GM20000 (cell line): ENCODE results near the gene DBNDD1.

Experiments used
- DNase-seq: peaks from one replicate; pipeline ENCODE4 v3.0.0; 2012; ENCODE audit warnings: low spot score
- CTCF ChIP-seq: IDR thresholded peaks from 2 replicates; pipeline ENCODE4 v1.5.1; 2012; ENCODE audit warnings: mild to moderate bottlenecking, control low read depth; ENCODE audit errors: extremely low read depth, missing control alignments

DBNDD1 gene

DNA sequence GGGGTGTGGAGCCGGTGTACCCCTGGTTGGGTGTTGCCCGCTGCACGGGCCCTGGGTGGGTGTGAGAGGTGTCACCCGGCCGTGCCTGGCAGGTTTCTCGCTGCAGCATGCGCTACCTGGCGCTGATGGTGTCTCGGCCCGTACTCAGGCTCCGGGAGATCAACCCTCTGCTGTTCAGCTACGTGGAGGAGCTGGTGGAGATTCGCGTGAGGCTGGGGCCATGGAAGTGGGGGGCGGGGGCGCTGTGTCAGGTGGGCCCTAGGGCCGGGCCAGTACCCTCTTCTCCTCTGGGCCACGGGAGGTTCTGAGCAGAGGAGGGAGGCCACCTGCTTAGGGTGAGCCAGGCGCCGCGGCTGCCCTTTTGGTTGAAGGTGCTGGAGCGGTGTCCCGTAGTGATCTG is 57.3 kb downstream of the DBNDD1 start:
- DNase-seq: no peak
- no peak for TF ChIP-seq CTCF

GRCh38 chr16:89960966-89961365 is 58.3 kb downstream of the DBNDD1 start:
- DNase-seq: no peak
- TF ChIP-seq CTCF: no peak

GRCh38 chr16:89958596-89958995 is 60.7 kb downstream of the DBNDD1 start:
- TF ChIP-seq CTCF: no peak

GRCh38 chr16:89958068-89958467 is 61.2 kb downstream of the DBNDD1 start:
- no peak for DNase-seq
- TF ChIP-seq CTCF: no peak

More at GRCh38 chr16:89958596-89958995, 60.7 kb downstream of the DBNDD1 start:
- DNase-seq: no peak

DNA sequence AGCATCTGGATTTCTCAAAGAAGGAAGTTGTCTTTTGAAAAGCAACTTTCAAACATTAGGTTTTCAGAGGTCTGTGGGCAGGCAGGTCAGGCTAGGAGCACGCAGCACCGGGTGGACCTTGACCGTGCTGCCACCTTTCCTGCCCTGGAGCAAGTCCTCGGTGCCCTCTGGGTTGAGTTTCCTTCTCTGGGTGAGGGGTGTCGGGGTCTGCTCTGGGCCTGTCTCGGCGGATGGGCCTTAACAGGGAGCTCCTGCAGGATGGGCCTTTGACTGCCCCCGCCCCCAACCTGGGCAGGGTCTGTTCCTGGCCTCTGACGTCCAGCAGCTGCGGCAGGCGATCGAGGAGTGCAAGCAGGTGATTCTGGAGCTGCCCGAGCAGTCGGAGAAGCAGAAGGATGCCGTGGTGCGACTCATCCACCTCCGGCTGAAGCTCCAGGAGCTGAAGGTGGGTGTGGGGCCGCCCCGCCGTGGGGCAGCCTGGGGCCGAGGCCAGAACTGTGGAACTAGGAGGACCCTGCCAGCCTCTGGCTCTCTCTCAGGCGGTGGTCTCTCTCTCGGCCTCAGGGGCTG is 62.0 kb downstream of the DBNDD1 start:
- DNase-seq: no peak
- no peak for TF ChIP-seq CTCF

DNA sequence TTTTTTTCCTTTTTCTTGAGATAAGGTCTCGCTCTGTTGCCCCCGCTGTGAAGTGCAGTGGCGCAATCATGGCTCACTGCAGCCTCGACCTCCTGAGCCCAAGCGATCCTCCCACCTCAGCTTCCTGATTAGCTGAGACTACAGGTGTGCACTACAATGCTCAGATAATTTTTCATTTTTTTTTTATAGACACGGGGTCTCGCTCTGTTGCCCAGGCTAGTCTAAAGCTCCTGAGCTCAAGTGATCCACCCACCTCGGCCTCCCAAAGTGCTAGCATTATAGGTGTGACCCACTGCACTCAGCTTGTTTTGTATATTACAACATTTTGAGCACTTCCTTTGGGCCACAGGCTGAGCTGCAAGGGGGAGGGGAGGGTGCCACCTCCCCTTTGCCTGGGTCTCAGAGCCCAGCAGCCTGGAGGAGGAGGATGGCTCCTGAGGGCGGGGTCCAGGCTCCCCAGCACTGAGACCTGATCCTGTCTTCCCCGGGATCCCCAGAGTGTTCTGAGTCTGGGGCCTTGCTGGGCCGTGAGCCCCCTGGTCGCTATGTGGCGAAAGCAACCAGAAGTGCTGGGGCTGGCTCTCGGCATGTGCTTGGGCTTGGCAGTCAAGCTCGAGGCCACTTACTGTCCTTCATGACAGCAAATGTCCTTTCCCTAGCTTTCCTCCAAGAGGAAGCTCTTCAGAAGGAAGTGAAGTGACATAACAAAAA is 62.6 kb downstream of the DBNDD1 start:
- DNase-seq: no peak
- TF ChIP-seq CTCF: no peak

DNA sequence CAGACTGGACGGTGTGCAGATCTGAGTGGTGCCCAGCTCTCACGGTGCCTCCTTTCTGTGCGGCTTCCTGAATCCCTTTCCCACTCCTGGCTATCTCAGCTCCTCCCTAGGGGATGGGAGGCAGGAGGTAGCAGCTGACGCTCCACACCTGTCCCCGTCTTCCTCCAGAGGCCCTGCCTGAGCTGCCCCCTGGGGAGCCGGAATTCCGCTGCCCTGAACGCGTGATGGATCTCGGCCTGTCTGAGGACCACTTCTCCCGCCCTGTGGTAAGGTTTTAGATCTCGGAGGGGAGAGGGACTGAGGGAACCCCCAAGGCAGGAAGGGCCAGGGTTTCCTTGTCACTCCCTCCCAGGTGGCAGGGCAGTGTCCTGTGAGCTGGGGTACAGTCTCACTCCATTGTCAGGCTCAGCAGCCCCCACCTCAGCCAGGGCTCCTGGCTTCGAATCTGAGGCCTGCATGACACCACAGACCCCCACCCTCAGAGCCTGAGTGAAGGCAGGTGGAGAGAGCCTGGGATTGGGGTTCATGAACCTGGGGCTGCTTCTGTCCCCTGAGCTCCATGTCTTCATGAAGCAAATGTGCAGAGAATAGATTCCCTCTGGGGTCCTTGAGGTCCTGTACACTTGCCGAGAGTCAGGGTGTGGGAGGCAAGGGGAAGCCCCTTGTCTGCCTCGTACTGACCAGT is 64.1 kb downstream of the DBNDD1 start:
- no peak for TF ChIP-seq CTCF
- no peak for DNase-seq
